Measurements from ENCODE around the gene ST14.

ST14 gene

DNA sequence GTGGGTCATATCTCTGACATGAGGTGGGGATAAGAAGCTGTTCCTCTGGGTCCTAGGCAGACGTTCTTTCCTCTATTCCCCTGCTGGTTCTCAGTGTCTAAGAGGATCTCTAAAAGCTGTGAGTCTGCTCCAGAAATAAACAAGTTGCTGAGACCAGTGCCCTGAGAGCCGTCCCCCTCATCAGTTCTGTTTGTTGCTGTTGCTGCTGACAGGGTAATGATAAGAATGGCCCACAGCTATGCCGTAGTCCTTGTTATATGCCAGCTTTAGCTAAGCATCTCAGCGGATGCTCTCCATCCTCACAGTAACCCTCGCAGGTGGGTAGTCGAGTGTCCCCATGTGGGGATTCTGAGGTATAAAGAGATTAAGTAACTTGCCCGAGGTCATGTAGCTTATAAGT, 23.5 kb upstream of the ST14 start:
- no peak for DNase-seq (ENCODE audit: low read depth in 2 of 2)

DNA sequence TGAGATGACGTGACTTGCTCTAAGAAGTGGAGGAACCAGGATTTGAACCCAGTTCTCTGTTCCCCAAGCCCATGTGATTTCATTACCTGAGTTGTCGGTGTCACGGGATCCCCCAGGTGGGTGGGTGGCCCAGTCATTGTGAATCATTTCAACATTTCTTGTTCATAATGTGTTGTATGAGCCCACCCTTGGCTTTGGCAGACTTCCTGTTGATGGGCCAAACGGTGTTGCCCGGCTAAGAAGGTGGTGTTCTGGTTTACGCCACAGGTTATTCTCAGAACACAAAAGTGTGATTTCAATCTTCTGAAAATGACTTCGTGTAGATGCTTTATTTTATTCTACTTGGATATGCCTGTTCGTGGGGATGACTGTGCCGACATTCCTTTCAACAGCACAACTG, 21.6 kb upstream of the ST14 start:
- DNase-seq (ENCODE audit: low read depth in 2 of 2): no peak

- no peak for DNase-seq (ENCODE audit: low read depth in 2 of 2)
Observed at GRCh38 chr11:130139401-130139800, 20.2 kb upstream of the ST14 start.

GRCh38 chr11:130141561-130142341, 17.8 kb upstream of the ST14 start:
- DNase-seq (ENCODE audit: low read depth in 2 of 2): no peak

GRCh38 chr11:130144141-130144540, 15.4 kb upstream of the ST14 start:
- DNase-seq (ENCODE audit: low read depth in 2 of 2): no peak

GRCh38 chr11:130144861-130145281, 14.7 kb upstream of the ST14 start:
- no peak for DNase-seq (ENCODE audit: low read depth in 2 of 2)

- no peak for DNase-seq (ENCODE audit: low read depth in 2 of 2)
Observed at GRCh38 chr11:130145311-130145812, 14.2 kb upstream of the ST14 start.

DNA sequence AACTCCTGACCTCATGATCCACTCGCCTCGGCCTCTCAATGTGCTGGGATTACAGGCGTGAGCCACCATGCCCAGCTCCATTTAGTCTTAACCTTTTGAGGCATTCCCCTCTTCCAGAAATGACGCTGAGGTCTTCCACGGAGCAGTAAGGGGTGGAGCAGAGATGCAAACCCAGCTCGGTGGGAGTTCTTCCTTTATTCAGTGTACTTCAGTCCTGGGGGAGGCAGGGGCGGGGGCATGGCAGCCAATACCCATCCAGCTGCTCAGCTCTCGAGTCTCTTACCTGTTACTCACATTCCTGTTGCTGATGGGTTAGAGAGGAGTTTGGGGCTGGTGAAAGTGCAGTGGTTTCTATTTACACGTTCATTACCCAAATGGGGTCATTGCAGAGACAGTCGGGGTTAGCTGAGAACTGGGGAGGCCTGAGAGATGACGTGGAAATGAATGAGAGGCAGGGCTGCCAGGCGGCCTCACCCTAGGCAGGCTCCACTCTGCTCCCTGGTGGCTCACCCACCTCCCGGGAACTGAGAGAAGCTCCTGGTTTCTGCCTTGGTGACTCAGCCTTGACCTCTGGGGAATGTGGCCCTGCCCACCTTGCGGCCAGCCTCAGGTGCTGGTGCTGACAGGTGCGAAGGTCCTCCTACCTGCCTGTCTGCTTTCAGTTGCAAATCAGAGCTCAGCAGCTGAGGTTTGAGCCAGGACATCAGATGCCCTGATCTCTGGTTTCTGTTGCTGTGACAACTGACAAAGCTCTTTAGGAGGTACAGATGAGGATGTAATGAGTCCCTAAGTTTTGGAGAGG, 13.4 kb upstream of the ST14 start:
- DNase-seq (ENCODE audit: low read depth in 2 of 2): no peak

DNA sequence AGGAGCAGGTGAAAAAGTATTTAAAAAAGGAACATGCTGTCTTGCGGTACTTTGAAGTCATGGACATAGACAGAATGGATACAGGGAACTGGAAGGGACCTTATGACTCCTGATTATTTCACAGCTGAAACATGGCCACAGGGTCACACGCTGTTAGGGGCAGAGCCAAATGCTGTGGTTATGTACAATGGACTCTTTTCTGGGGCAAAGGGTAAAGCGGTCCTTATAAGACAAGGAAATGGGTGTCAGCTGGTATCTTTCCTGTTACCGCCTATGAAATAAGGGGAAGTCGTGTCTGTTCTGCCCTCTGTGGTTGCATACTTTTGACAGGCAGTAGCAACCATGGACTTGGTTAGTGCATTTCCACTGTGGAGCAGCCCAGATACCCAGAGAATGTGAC, 12.8 kb upstream of the ST14 start:
- no peak for DNase-seq (ENCODE audit: low read depth in 2 of 2)

DNA sequence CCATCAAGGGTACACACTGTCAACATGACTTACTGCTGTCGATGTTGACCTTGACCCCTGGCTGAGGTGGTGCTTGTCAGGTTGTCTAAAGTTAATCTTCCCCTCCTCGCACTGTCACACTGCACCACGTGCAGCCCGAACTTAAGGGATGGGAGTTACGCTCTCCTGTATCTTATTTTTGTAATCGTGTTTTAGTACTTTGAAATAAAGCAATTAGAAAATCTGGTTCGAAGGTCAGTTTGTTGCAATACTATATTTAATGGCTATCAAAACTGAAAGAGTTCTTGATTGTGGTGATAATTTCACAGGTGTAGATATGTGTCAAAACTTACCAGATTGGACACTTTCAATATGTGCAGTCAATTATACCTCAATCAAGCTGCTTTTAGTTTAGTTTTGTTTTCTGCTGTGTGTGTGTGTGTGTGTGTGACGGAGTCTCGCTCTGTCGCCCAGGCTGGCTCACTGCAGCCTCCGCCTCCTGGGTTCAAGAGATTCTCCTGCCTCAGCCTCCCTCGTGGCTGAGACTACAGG, 10.7 kb upstream of the ST14 start:
- DNase-seq (ENCODE audit: low read depth in 2 of 2): no peak

- DNase-seq (ENCODE audit: low read depth in 2 of 2): no peak
Observed at GRCh38 chr11:130150790-130151189, 8.8 kb upstream of the ST14 start.

- DNase-seq (ENCODE audit: low read depth in 2 of 2): no peak
Observed at GRCh38 chr11:130151196-130151595, 8.4 kb upstream of the ST14 start.

DNA sequence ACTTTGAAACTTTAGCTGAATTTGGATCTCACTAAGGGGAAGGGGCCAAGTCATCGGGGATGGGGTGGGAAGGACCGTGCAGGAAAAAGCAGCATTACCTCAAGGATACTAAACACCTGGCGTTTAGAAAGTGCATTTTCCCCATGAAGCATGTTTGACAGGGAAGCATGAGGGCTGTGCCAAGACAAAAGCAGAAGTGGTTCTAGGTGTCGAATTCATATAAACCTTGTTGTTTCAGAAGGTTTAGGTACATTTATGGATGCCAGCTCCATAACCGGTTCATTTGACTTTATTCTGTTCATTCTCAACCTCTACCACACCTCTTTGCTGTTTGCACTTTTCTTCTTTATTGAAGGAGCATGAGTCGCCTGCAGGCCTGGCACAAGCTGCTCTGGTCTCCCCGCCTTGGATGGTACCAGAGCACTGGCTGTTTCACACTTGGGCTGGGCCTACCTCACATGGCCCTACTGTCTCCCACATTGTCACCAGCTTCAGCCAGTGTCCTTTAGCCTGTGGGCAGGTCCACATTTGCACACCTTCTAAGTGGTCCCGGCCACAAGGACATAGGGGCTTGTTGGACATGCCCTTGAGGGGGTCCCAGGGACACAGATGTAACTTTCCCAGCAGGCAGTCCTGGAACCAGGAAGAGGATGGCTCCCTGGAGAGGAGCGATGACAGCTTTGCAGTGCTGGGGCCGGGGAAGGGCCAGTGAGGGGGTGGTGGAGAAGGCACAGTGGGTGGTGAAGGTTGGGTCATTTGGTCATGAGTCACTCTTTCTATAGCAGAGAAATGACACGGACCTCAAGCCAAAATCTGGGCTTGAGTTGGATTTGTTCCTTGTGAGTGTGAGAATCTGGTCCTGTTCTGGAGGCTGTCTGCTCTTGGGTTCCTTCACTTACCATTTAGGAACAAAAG, 3.2 kb upstream of the ST14 start:
- no peak for DNase-seq (ENCODE audit: low read depth in 2 of 2)

GRCh38 chr11:130157101-130157500, 2.5 kb upstream of the ST14 start:
- DNase-seq (ENCODE audit: low read depth in 2 of 2): no peak

- DNase-seq (ENCODE audit: low read depth in 2 of 2): no peak
Observed at GRCh38 chr11:130157840-130158239, 1.7 kb upstream of the ST14 start.

DNA sequence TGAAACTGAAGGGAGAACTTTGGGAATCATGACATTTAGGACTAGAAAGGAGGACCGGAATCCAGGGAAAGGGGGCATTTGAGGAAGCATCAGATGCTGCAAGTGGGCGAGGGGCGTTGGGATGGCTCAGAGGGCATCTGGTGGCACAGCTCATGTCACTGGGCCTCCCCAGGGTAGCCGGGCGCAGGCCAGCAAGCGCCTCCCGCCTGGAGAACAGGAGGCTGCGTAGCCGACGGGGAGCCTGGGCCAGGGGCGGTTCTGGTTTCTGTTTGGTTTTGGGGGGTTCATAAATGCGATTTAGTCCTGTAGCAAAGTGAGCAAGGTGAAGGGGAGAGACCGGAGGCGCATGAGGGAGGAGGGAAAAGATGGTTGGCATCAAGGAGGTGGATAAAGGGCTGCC, 443 bp upstream of the ST14 start:
- no peak for DNase-seq (ENCODE audit: low read depth in 2 of 2)

GRCh38 chr11:130160498-130161155, 1.0 kb downstream of the ST14 start:
- no peak for DNase-seq (ENCODE audit: low read depth in 2 of 2)

- no peak for DNase-seq (ENCODE audit: low read depth in 2 of 2)
Observed at GRCh38 chr11:130161441-130162145, 2.0 kb downstream of the ST14 start.

- no peak for DNase-seq (ENCODE audit: low read depth in 2 of 2)
Observed at GRCh38 chr11:130162733-130163132, 3.2 kb downstream of the ST14 start.
